ENCODE results near the gene GZMM. TPM values are rescaled to one million over a fixed set of nuclear protein-coding genes. Genes with fewer than 3 reads are reported as not detected.

Gene GZMM
- total RNA-seq, 1 experiment from 2014 or later = 0.66 TPM

DNA sequence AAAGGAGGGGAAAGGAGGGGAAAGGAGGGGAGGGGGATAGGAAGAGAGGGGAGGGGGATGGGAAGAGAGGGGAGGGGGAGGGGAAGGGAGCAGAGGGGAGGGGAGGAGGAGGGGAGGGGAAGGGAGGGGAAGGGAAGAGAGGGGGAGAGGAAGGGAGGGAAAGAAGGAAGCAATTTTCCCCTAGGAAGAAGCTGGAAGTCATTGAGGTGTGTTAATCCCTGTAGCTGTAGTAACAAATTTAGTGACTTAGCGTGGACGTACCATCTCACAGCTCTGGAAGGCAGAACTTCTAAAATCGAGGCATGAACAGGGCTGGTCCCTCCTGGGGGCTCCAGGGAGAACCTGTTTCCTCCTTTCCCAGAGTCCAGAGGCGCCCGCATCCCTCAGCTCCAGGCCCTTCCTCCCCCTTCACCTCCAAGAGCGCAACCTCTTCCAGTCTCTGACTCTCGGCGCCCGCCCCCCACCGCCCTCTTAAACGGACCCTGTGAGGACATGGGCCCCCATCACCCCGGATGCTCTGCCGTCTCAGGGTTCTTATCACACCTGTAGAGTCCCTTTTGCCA lies 17.9 kb upstream of the GZMM start:
- H4K91ac ChIP-seq (ENCODE audit: insufficient read length, low read depth, low read length) = no peak overlapping the region
- no CpG with 5 or more reads among the region's 13 CpGs for WGBS (ENCODE audit: extremely low coverage, insufficient read length, low lambda C conversion rate)
- no peak for DNase-seq
- H3K4ac ChIP-seq (ENCODE audit: low read depth, low read length) = no peak overlapping the region
- peaks cover 6 to 30% of the 10 kb centered on the region in 2 experiments for H3K4me1 Mint-ChIP-seq
- H2AK5ac ChIP-seq (ENCODE audit: insufficient read length, low read length) = no peak overlapping the region
- no peak overlapping the region for H2AFZ ChIP-seq (ENCODE audit: low read length)
- peaks cover 0 to 2% of the 10 kb centered on the region in 2 experiments; a peak in 1 of 5 replicates for H3K9me3 Mint-ChIP-seq
- H3K14ac ChIP-seq (ENCODE audit: insufficient read depth, low read length) = no peak overlapping the region
- TF ChIP-seq, protein P1, sequence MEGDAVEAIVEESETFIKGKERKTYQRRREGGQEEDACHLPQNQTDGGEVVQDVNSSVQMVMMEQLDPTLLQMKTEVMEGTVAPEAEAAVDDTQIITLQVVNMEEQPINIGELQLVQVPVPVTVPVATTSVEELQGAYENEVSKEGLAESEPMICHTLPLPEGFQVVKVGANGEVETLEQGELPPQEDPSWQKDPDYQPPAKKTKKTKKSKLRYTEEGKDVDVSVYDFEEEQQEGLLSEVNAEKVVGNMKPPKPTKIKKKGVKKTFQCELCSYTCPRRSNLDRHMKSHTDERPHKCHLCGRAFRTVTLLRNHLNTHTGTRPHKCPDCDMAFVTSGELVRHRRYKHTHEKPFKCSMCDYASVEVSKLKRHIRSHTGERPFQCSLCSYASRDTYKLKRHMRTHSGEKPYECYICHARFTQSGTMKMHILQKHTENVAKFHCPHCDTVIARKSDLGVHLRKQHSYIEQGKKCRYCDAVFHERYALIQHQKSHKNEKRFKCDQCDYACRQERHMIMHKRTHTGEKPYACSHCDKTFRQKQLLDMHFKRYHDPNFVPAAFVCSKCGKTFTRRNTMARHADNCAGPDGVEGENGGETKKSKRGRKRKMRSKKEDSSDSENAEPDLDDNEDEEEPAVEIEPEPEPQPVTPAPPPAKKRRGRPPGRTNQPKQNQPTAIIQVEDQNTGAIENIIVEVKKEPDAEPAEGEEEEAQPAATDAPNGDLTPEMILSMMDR (conservative IDR thresholded peaks at IDR 0.05) = no peak
- peaks cover 4% of the 10 kb centered on the region for H4K20me1 ChIP-seq (ENCODE audit: control insufficient read depth, insufficient read depth, insufficient read length)
- H3K4me3 Mint-ChIP-seq = no peak overlapping the region
- no peak overlapping the region for H3K4me2 ChIP-seq (ENCODE audit: insufficient read depth, insufficient read length, low read length)
- H2BK12ac ChIP-seq (ENCODE audit: insufficient read length, low read depth, low read length) = no peak overlapping the region
- no peak overlapping the region for H4K8ac ChIP-seq (replicated peaks; ENCODE audit: insufficient read length, low read depth, low read length)
- H2BK5ac ChIP-seq (ENCODE audit: insufficient read length, low read length) = no peak overlapping the region
- H3K79me2 ChIP-seq (ENCODE audit: insufficient read depth, low read length) = no peaks in the 10 kb centered on the region
- H3K27ac ChIP-seq (ENCODE audit: insufficient read length, low read depth, low read length) = no peak overlapping the region
- H3T11ph ChIP-seq (ENCODE audit: low read length) = no peak overlapping the region
- H3K79me1 ChIP-seq (ENCODE audit: insufficient read depth, low read depth, low read length, poor library complexity, severe bottlenecking) = no peaks in the 10 kb centered on the region
- peaks cover 0 to 3% (median 0%) of the 10 kb centered on the region in 3 experiments; a peak in 2 of 7 replicates for H3K36me3 Mint-ChIP-seq (ENCODE audit: insufficient read depth in 1 of 3, low read depth in 3 of 3)
- no peak overlapping the region for H3K56ac ChIP-seq (ENCODE audit: insufficient read length, low read depth, low read length)
- H3K27me3 ChIP-seq (ENCODE audit: insufficient read depth, low read length) = no peaks in the 10 kb centered on the region
- no peak overlapping the region for H2BK15ac ChIP-seq (ENCODE audit: low read depth, low read length)
- H2BK120ac ChIP-seq (ENCODE audit: low read depth, low read length, poor library complexity, severe bottlenecking) = no peak overlapping the region
- no peak overlapping the region for H3K23ac ChIP-seq (ENCODE audit: insufficient read length, low read depth, low read length)
- peaks cover 35% of the 10 kb centered on the region for H3K27me3 Mint-ChIP-seq (ENCODE audit: low read depth)
- H2BK20ac ChIP-seq (ENCODE audit: low read depth, low read length, poor library complexity, severe bottlenecking) = no peak overlapping the region
- H4K5ac ChIP-seq (ENCODE audit: insufficient read length, low read depth, low read length) = no peak overlapping the region
- H3K9me3 ChIP-seq (ENCODE audit: control insufficient read depth, low read depth, low read length) = no peaks in the 10 kb centered on the region
- no peaks in the 10 kb centered on the region for H3K4me1 ChIP-seq (ENCODE audit: insufficient read depth, low read length)
- H3K27ac Mint-ChIP-seq = 0 out of 7 replicates have a peak overlapping the region, but pooled peaks of 1 of the 3 experiments have one; percentile 25
- no peak overlapping the region for H3K18ac ChIP-seq (ENCODE audit: insufficient read length, low read depth, low read length)
- no peak overlapping the region for H3K9ac ChIP-seq (ENCODE audit: extremely low read depth, insufficient read length, low read length)
- H3K23me2 ChIP-seq (ENCODE audit: insufficient read length, low read depth, low read length, poor library complexity, severe bottlenecking) = no peaks in the 10 kb centered on the region
